ENCODE measurements around the gene KCNMA1.
"Not testable (repeated sequence)": the region's sequence is repeated elsewhere in the genome, so short reads cannot be mapped to it uniquely, and the experiment has no call there.

The KCNMA1 gene

GRCh38 chr10:77416311-77417135 lies 221.1 kb downstream of the KCNMA1 start:
- DNase-seq (ENCODE audit: insufficient read length, low spot score) = no peak
- TF ChIP-seq, protein P1, sequence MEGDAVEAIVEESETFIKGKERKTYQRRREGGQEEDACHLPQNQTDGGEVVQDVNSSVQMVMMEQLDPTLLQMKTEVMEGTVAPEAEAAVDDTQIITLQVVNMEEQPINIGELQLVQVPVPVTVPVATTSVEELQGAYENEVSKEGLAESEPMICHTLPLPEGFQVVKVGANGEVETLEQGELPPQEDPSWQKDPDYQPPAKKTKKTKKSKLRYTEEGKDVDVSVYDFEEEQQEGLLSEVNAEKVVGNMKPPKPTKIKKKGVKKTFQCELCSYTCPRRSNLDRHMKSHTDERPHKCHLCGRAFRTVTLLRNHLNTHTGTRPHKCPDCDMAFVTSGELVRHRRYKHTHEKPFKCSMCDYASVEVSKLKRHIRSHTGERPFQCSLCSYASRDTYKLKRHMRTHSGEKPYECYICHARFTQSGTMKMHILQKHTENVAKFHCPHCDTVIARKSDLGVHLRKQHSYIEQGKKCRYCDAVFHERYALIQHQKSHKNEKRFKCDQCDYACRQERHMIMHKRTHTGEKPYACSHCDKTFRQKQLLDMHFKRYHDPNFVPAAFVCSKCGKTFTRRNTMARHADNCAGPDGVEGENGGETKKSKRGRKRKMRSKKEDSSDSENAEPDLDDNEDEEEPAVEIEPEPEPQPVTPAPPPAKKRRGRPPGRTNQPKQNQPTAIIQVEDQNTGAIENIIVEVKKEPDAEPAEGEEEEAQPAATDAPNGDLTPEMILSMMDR (IDR thresholded peaks at IDR 0.05; ENCODE audit: insufficient read depth, missing control alignments) = no peak
- FAIRE-seq = no peak

DNA sequence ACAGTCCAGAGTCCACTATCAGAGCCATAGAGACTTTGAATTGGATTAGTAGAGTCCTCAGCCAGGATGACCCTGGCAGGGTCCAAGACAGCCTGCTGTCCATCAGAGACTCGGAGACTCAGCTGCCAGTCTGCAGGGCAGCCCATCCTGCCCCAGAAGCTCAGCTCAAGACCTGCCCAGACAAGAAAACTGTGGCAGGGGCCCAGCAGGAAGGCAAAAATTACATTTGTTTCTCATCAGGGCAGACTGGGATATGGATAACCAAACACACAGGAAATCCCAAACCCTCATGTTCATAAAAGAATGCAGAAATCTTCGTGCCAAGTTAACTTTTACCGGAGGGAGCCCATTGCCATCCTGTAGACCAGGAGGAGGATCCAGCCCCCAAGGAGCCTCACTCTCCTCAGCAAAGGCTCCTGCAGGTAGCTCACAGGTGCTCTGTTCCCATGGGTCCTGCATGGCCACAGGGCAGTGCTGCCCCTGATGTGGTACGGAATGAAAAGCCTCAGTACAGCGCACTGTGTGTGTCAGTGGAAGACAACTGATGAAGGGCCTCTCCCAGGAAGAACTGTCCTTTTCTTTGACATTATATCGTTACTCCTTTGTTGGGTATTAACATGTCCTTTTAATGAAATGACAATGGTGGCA lies 222.2 kb downstream of the KCNMA1 start:
- FAIRE-seq (no peak), DNase-seq (ENCODE audit: insufficient read length, low spot score) (no peak)
- TF ChIP-seq, protein P1 (IDR thresholded peaks at IDR 0.05; ENCODE audit: insufficient read depth, missing control alignments) = no peak

- DNase-seq (ENCODE audit: insufficient read length, low spot score) (peak; percentile 78), FAIRE-seq (peak; percentile 61)
- TF ChIP-seq, protein P1 (IDR thresholded peaks at IDR 0.05; ENCODE audit: insufficient read depth, missing control alignments) = peak; percentile 14
Observed at GRCh38 chr10:77413231-77413630, 224.4 kb downstream of the KCNMA1 start.

DNA sequence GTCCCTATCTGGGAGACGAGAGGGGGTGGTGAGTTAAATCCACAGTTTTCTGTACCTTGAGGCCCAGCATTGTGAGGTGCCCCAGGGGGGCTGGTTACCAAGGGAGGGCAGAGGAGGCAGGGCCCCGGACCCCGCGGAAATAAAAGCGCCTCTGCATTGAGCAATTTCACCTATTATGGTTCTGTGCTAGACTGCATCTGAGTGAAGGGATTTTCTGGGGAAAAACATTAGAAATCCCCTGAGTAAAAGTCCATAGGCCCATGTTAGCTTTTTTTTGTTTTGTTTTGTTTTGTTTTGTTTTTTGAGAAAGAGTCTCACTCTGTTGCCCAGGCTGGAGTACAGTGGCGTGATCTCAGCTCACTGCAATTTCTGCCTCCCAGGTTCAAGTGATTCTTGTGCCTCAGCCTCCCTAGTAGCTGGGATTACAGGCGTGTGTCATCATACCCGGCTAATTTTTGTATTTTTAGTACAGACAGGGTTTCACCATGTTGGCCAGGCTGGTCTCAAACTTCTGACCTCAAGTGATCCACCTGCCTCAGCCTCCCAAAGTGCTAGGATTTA lies 225.0 kb downstream of the KCNMA1 start:
- not testable (repeated sequence) for DNase-seq (ENCODE audit: insufficient read length, low spot score); FAIRE-seq

DNA sequence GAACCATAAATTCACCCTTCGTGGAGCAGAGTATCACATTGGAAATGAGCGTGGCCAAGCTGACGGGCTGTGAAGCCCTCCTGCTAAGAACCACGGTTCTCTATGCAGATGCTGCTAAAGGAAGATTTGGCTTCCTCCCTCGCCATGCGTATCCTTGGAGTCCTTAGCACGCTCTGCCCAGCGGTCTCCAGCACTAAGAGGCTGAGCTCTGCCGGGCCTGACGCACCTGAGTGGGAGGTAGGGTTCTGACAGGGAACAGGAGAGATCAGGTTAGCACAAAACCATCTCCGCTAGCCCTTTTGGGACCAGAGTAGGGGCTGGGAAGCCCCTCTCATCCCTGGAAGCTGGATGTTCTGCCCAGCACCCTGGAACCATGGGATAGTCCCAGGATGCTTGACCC lies 225.8 kb downstream of the KCNMA1 start:
- FAIRE-seq = no peak
- no peak for DNase-seq (ENCODE audit: insufficient read length, low spot score)
- TF ChIP-seq, protein P1 (IDR thresholded peaks at IDR 0.05; ENCODE audit: insufficient read depth, missing control alignments) = no peak

GRCh38 chr10:77410523-77410922 lies 227.1 kb downstream of the KCNMA1 start:
- DNase-seq (ENCODE audit: insufficient read length, low spot score) = no peak
- FAIRE-seq = no peak
- TF ChIP-seq, protein P1 (IDR thresholded peaks at IDR 0.05; ENCODE audit: insufficient read depth, missing control alignments) = no peak

- DNase-seq (ENCODE audit: insufficient read length, low spot score) (no peak), FAIRE-seq (no peak)
- TF ChIP-seq, protein P1 (IDR thresholded peaks at IDR 0.05; ENCODE audit: insufficient read depth, missing control alignments) = no peak
Observed at GRCh38 chr10:77409697-77410471, 227.7 kb downstream of the KCNMA1 start.

Data from D721Med (cell line).